ENCODE results near the gene TTI1. TPM values are rescaled to one million over a fixed set of nuclear protein-coding genes. Genes with fewer than 3 reads are reported as not detected.

Gene TTI1
- total and polyA plus RNA-seq, 9 of the 15 experiments (the other 6 are each of a cell fraction or from before 2014, with no cell fraction given): 9.8 to 55.1 (median 39.4) TPM

- TF ChIP-seq ZNF592 (IDR thresholded peaks at IDR 0.05) (no peak), ASH1L (IDR thresholded peaks at IDR 0.05; ENCODE audit: borderline replicate concordance, low read depth, partially characterized antibody) (no peak), POLR2B (IDR thresholded peaks at IDR 0.05; ENCODE audit: low read depth, partially characterized antibody) (no peak)
Measured at GRCh38 chr20:37954626-37955025, 78.6 kb downstream of the TTI1 start (continued).

GRCh38 chr20:37954190-37954589 lies 79.1 kb downstream of the TTI1 start:
- Histone ChIP-seq H3K36me3 (ENCODE audit: control insufficient read depth, insufficient read depth, low read length) (no peaks in the 10 kb centered on the region), H3K4me1 (replicated peaks in 1 of 2; ENCODE audit: control insufficient read depth in 2 of 2, insufficient read depth in 2 of 2, low read length in 2 of 2) (peaks cover 0 to 8% of the 10 kb centered on the region in 2 experiments; a peak in 3 of 5 replicates), H3K9me3 (replicated peaks; ENCODE audit: control insufficient read depth, insufficient read depth, low read depth, low read length) (no peaks in the 10 kb centered on the region), H3K4me2 (ENCODE audit: insufficient read depth, low read length) (no peak overlapping the region), H4K20me1 (replicated peaks; ENCODE audit: control insufficient read depth, insufficient read depth, low read length) (no peaks in the 10 kb centered on the region), H3K79me2 (ENCODE audit: control insufficient read depth, insufficient read depth, low read length) (no peaks in the 10 kb centered on the region), H2AFZ (ENCODE audit: low read depth, low read length) (no peak overlapping the region), H3K9ac (ENCODE audit: insufficient read depth in 1 of 2, low read depth in 2 of 2, low read length in 2 of 2) (no peak overlapping the region), H3K9me1 (ENCODE audit: control insufficient read depth, insufficient read depth, low read length) (no peaks in the 10 kb centered on the region), H3K27me3 (ENCODE audit: control insufficient read depth in 2 of 2, insufficient read depth in 2 of 2, low read length in 2 of 2) (peaks cover 16 to 29% of the 10 kb centered on the region in 2 experiments), H3K4me3 (no peak overlapping the region), H3K27ac (ENCODE audit: extremely low read depth, low read depth, low read length) (no peak overlapping the region)
- in situ Hi-C loops (cut with MboI): no loop called here
- no peak for DNase-seq (ENCODE audit: extremely low read depth in 1 of 4, low spot score in 3 of 4)
- 21% methylated on average over 5 of the region's 5 CpGs for WGBS (ENCODE audit: insufficient coverage, low coverage, missing lambda C conversion rate)
- intact Hi-C loops (cut with micrococcal nuclease): no loop called here
- POLR2A ChIA-PET: interaction anchor here (1.0 kb wide), 1 partner anchor 27 kb away, joined by 4 read pairs; no protein-coding TSS in a partner anchor
- no peak for ATAC-seq
- TF ChIP-seq SREBF2 (CRISPR knock-in tag; IDR thresholded peaks at IDR 0.05): no peak
- no peak for TF ChIP-seq ZEB2 (IDR thresholded peaks at IDR 0.05)
- TF ChIP-seq, protein P1, sequence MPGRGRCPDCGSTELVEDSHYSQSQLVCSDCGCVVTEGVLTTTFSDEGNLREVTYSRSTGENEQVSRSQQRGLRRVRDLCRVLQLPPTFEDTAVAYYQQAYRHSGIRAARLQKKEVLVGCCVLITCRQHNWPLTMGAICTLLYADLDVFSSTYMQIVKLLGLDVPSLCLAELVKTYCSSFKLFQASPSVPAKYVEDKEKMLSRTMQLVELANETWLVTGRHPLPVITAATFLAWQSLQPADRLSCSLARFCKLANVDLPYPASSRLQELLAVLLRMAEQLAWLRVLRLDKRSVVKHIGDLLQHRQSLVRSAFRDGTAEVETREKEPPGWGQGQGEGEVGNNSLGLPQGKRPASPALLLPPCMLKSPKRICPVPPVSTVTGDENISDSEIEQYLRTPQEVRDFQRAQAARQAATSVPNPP (IDR thresholded peaks at IDR 0.05; ENCODE audit: borderline replicate concordance, insufficient read depth, insufficient read length): no peak
- TF ChIP-seq STAG1 (CRISPR knock-in tag; IDR thresholded peaks at IDR 0.05; ENCODE audit: borderline replicate concordance): no peak
- no peak for TF ChIP-seq FOXK2 (conservative IDR thresholded peaks at IDR 0.05 in 1 of 2, IDR thresholded peaks at IDR 0.05 in 1 of 2; ENCODE audit: low read depth in 2 of 2)
- TF ChIP-seq SRSF1 (IDR thresholded peaks at IDR 0.05; ENCODE audit: low read depth, low read length): no peak
- no peak for TF ChIP-seq ZC3H11A (IDR thresholded peaks at IDR 0.05; ENCODE audit: low read depth, low read length)
- TF ChIP-seq ZNF184 (CRISPR knock-in tag; IDR thresholded peaks at IDR 0.05): no peak
- no peak for TF ChIP-seq ARID2 (IDR thresholded peaks at IDR 0.05)
- TF ChIP-seq ZNF699 (CRISPR knock-in tag; IDR thresholded peaks at IDR 0.05; ENCODE audit: insufficient replicate concordance): no peak
- no peak for TF ChIP-seq ZNF133 (CRISPR knock-in tag; IDR thresholded peaks at IDR 0.05)
- CTCF ChIA-PET (ENCODE audit: low intra/inter-chr PET ratio): no interaction called here
- FAIRE-seq: no peak
- BruUV-seq (replicated peaks): no TSS peak
